Tibial nerve (tissue), 4 donors: ENCODE data around the gene ZNF697. TPM values are rescaled to one million over a fixed set of nuclear protein-coding genes. Genes with fewer than 3 reads are reported as not detected.

ENCODE experiments used
- DNase-seq, 2 donors: peaks; one replicate each; pipeline ENCODE4 v3.0.0-alpha.2; 2019; ENCODE audit warnings: low spot score in 2 of 2
- H3K27ac ChIP-seq, 4 donors: fragments of 200-600 bp; sonication (generic) in 3 of 4; one replicate each; pipeline ENCODE4 v1.5.1; 2017 to 2019; ENCODE audit warnings: mild to moderate bottlenecking in 1 of 4
- H3K27me3 ChIP-seq, 2 donors: fragments of 200-600 bp; sonication (generic) in 1 of 2; one replicate each; pipeline versions ENCODE4 v1.5.1 to v1.6.0; 2017 to 2019
- H3K36me3 ChIP-seq, 3 donors: fragments of 200-600 bp; sonication (generic); one replicate each; pipeline ENCODE4 v1.5.1; 2018 to 2019
- H3K4me1 ChIP-seq, 4 donors: fragments of 200-600 bp; sonication (generic) in 3 of 4; one replicate each; pipeline ENCODE4 v1.5.1; 2017 to 2019
- H3K4me3 ChIP-seq, 4 donors: fragments of 200-600 bp; sonication (generic) in 3 of 4; one replicate each; pipeline ENCODE4 v1.5.1; 2017 to 2019; ENCODE audit warnings: mild to moderate bottlenecking in 1 of 4, moderate library complexity in 1 of 4
- H3K9me3 ChIP-seq, 4 donors: fragments of 200-600 bp; sonication (generic) in 3 of 4; one replicate each; pipeline ENCODE4 v1.5.1; 2017 to 2019
- CTCF ChIP-seq, 5 experiments: fragments of 200-600 bp in 3 of 5; fragments of 450-650 bp in 2 of 5; sonication (generic) in 3 of 5; IDR thresholded peaks; one replicate each; pipeline ENCODE4 v1.5.1; 2016 to 2019; ENCODE audit warnings: antibody characterized with exemption in 5 of 5, mild to moderate bottlenecking in 3 of 5, moderate library complexity in 2 of 5
- EP300 ChIP-seq, 2 donors: sonication (generic); formaldehyde crosslinking; IDR thresholded peaks; one replicate each; pipeline ENCODE4 v1.6.1; 2017; ENCODE audit warnings: antibody characterized with exemption in 2 of 2, mild to moderate bottlenecking in 1 of 2
- POLR2A ChIP-seq, 2 donors: fragments of 450-650 bp; IDR thresholded peaks; one replicate each; pipeline ENCODE4 v1.6.1; 2017; ENCODE audit warnings: antibody characterized with exemption in 2 of 2, mild to moderate bottlenecking in 2 of 2, moderate library complexity in 2 of 2
- WGBS, 2 donors: methylation state at CpG; one replicate each; pipeline ENCODE4 v1.1.5; 2018; 5-methylcytosine and 5-hydroxymethylcytosine counted together
- total RNA-seq, 4 donors: library from RNA; depleted of rRNA; stranded (reverse); fragments of >200 nt; gene quantifications; one replicate each; pipeline ENCODE4 v1.1.0, GENCODE V29; 2016

ZNF697 gene
- total RNA-seq, 4 donors from 2014 or later, result 3.3 to 9.0 (median 4.9) TPM

DNA sequence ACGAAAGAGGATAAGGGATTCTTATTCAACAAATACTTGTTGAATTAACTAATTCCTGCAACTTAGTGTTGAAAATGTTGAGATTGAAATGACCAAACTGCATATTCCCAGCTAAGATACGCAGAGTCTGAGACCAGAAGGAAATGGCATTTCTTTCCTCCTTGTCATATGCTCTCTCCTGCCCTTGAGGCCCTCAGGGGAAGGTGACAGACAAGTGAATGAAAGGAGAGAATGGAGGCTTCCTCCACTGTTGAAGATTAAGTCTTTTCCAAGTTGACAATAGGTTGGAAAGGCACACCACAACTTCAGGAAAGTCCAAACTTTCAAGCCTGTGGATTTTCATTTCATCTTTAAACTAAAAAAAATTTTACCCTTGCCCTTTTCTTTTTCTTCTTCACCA is 3.1 kb upstream of the ZNF697 start:
- no peaks in the 10 kb centered on the region for H3K36me3 ChIP-seq
- no peak overlapping the region for H3K4me3 ChIP-seq
- no peaks in the 10 kb centered on the region for H3K27me3 ChIP-seq
- TF ChIP-seq EP300 (IDR thresholded peaks at IDR 0.05) (no peak), CTCF (IDR thresholded peaks at IDR 0.05) (no peak), POLR2A (IDR thresholded peaks at IDR 0.05) (no peak)
- WGBS, 2 donors, result 54 to 61% methylated on average over 2 of the region's 2 CpGs
- no peak for DNase-seq
- no peak overlapping the region for H3K27ac ChIP-seq
- H3K9me3 ChIP-seq, result no peaks in the 10 kb centered on the region
- peaks cover 0 to 17% (median 8%) of the 10 kb centered on the region in 4 donors for H3K4me1 ChIP-seq

DNA sequence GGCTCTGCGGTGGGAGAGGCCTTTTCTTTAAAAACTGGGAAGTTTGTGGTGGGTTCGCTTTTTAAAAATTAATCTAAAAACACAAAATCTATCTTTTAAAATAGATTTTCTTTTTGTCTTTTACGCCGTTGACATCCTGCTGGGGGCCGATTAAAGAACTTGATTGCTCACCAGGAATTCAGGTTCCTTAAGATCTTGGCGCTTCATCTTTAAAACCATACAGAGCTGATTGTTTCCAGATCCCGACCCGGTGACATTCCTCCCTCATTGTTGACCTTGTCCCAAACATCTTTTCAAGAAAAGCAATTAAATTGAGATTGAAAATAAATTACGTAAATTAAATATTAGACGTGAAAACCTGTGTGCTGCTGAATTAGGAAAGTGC is 546 bp upstream of the ZNF697 start:
- 6 to 9% methylated on average over 10 of the region's 10 CpGs for WGBS, 2 donors
- peaks cover 0 to 24% (median 8%) of the 10 kb centered on the region in 4 donors for H3K4me1 ChIP-seq
- no peak for TF ChIP-seq EP300 (IDR thresholded peaks at IDR 0.05)
- TF ChIP-seq POLR2A (IDR thresholded peaks at IDR 0.05), result no peak
- no peak for TF ChIP-seq CTCF (IDR thresholded peaks at IDR 0.05)
- H3K4me3 ChIP-seq, result peak overlapping the region; percentile 72 to 86 (median 74)
- peak overlapping the region; percentile 65 to 91 (median 84) for H3K27ac ChIP-seq
- DNase-seq, result no peak
- no peaks in the 10 kb centered on the region for H3K36me3 ChIP-seq
- H3K27me3 ChIP-seq, result no peaks in the 10 kb centered on the region
- no peaks in the 10 kb centered on the region for H3K9me3 ChIP-seq

DNA sequence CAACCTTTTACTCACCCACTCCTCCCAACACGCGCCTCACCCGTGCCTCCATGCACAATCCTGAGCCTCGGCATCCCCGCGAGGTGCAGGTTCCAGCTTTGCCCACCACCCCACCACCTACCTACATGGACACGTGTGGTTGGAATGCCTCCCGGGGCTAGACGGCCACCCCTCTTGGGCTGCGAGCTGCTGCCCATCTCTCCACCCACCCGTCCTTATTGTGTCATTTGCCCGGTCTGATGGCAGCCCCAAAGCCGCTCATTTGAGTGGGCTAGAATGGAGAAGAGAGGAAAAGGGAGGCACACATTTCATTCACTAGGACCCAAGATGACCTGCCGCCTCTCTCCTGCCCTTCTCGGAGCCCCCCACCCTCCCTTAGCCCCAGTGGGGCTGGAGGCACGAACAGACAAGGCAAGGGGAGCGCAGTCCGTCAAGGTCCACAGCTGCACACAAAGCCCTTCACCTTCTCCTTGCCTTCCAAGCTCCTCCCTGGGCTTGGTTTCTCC is 785 bp downstream of the ZNF697 start:
- no peaks in the 10 kb centered on the region for H3K27me3 ChIP-seq
- WGBS, 2 donors, result 1 to 2% methylated on average over 18 of the region's 18 CpGs
- no peak for DNase-seq

GRCh38 chr1:119646521-119647227 is 1.4 kb downstream of the ZNF697 start:
- DNase-seq, result no peak
- Histone ChIP-seq H3K27me3 (no peaks in the 10 kb centered on the region), H3K36me3 (no peaks in the 10 kb centered on the region), H3K4me3 (peak overlapping the region; percentile 72 to 94 (median 80)), H3K9me3 (no peaks in the 10 kb centered on the region), H3K27ac (peak overlapping the region in 2 of 4 donors; percentile 85 to 94), H3K4me1 (peaks cover 0 to 24% (median 8%) of the 10 kb centered on the region in 4 donors)
- TF ChIP-seq POLR2A (IDR thresholded peaks at IDR 0.05) (no peak), EP300 (IDR thresholded peaks at IDR 0.05) (no peak), CTCF (IDR thresholded peaks at IDR 0.05) (no peak)
- WGBS, 2 donors, result 24 to 40% methylated on average over 15 of the region's 15 CpGs

More for the DNA sequence above, 785 bp downstream of the ZNF697 start:
- TF ChIP-seq EP300 (IDR thresholded peaks at IDR 0.05), result no peak
- no peak for TF ChIP-seq POLR2A (IDR thresholded peaks at IDR 0.05)
- TF ChIP-seq CTCF (IDR thresholded peaks at IDR 0.05), result no peak
- Histone ChIP-seq H3K4me3 (peak overlapping the region; percentile 72 to 94 (median 80)), H3K36me3 (no peaks in the 10 kb centered on the region), H3K27ac (peak overlapping the region in 3 of 4 donors; percentile 82 to 94 (median 85)), H3K4me1 (peaks cover 0 to 24% (median 8%) of the 10 kb centered on the region in 4 donors), H3K9me3 (no peaks in the 10 kb centered on the region)

DNA sequence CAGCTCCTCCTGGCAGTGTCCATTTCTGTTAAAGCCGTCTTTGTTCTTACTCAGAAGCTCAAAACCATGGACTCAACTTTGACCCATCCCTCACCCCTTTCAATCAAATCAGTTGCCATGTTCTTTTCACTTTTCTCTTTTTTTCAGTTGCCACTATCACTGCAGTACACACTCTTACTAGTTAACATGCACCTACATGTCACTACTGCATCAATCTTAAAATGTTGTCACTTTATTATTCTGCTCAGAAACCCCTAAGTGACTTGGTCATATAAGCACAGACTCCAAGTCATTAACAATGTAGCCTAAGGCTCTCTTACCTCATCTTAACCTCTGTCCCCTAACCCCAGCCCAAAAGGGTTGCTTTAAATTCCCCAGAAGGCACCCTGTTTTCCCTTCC is 9.0 kb downstream of the ZNF697 start:
- Histone ChIP-seq H3K36me3 (no peaks in the 10 kb centered on the region), H3K4me1 (peaks cover 0 to 11% (median 0%) of the 10 kb centered on the region in 4 donors), H3K4me3 (no peak overlapping the region), H3K27ac (peak overlapping the region in 1 of 4 donors; percentile 17), H3K9me3 (no peaks in the 10 kb centered on the region), H3K27me3 (no peaks in the 10 kb centered on the region)
- no peak for TF ChIP-seq CTCF (IDR thresholded peaks at IDR 0.05)
- TF ChIP-seq EP300 (IDR thresholded peaks at IDR 0.05), result no peak
- TF ChIP-seq POLR2A (IDR thresholded peaks at IDR 0.05), result no peak
- WGBS, 2 donors, result 56 to 61% methylated on average over 1 of the region's 1 CpG
- no peak for DNase-seq
